Raji (cell line): ENCODE data around the gene CNOT9.
A peak's percentile ranks its signal among the peaks of the same experiment; 100 is the strongest.

Experiments used
- POLR2A ChIP-seq: IDR thresholded peaks from 2 replicates; pipeline ENCODE4 v1.6.1; 2011; ENCODE audit warnings: low read depth, low read length, control low read depth; ENCODE audit not compliant: insufficient read depth

The CNOT9 gene, protein sequence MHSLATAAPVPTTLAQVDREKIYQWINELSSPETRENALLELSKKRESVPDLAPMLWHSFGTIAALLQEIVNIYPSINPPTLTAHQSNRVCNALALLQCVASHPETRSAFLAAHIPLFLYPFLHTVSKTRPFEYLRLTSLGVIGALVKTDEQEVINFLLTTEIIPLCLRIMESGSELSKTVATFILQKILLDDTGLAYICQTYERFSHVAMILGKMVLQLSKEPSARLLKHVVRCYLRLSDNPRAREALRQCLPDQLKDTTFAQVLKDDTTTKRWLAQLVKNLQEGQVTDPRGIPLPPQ

GRCh38 chr2:218568190-218569037, at the start of gene CNOT9, which contains the start of gene USP37:
TSS of gene CNOT9 (plus strand) at chr2:218568839. CDS start at chr2:218568955, 116 bp downstream.
TSS of gene USP37 (minus strand) at chr2:218568351. CDS start at chr2:218558653, 9,698 bp downstream.
- peak; percentile 87 for TF ChIP-seq POLR2A

DNA sequence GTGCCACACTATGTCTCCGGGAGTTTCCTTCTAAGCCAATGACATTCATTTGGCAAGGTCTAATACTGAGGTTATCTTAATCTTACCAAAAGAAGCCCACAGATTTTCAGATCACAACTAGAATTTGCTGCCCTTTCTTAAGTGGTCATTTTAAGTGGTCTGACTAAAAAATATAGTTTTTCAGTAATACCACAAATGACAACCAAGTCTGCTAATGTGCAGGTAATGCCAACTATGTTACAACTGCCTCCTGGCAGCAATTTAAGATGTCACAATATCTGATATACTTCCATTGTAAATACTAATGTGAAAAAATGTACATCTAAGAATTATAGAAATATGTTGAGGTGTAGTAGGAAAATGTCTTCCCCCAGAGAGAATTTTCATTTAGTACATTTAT, 49.8 kb upstream of the CNOT9 start:
- no peak for TF ChIP-seq POLR2A

DNA sequence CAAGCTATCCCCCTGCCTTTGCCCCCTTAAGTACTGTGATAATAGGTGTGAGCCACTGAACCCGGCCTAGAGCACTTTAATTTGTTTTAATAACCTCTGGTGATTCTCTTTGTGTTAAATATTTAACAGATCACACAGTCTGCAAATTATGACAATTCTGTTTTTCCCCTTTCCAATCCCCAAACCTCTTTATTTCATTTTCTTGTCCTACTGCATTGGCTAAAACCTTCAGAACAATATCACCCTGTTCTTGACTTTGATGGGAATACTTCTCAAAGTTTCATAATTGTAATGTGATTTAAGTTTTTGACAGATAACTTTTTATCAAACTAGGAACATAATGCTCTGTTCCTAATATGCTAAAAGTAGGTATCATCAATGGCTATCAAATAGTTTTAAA, 45.0 kb upstream of the CNOT9 start:
- no peak for TF ChIP-seq POLR2A

DNA sequence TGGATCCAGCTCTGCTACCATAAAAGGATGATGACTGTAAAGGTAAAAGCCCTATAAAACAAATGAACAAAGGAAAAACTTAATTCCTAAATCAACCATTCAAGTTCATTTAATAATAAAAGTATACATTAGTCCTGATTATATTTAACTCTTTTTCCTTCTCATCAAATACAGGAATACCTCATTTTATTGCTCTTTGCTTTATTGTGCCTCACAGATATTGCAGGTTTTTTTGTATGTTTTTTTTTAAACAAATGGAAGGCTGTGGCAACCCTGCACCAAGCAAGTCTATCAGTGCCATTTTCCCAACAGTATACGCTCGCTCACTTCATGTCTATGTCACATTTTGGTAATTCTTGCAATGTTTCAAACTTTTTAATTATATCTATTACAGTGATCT, 38.6 kb upstream of the CNOT9 start:
- TF ChIP-seq POLR2A, result no peak

GRCh38 chr2:218536804-218537494, 31.7 kb upstream of the CNOT9 start:
- TF ChIP-seq POLR2A, result no peak

GRCh38 chr2:218540015-218540414, 28.6 kb upstream of the CNOT9 start:
- TF ChIP-seq POLR2A, result no peak

DNA sequence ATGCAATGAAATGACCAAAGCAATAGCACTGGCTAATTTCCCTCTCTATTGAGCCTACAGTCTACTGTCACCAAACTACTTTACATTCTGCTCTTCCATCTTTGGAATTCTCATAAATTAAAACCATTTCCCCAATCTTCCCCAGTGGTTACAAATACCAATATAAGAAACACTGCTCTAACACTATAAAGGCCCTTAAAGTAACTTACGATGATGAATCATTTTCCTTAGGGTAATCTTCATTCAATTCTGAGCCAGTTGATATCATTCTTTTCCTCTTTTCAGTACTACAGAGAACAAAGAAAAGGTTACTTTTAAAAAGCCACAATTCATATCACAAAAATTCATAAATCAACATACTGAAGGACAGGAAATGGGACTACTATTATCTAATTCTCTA, 22.6 kb upstream of the CNOT9 start:
- no peak for TF ChIP-seq POLR2A

DNA sequence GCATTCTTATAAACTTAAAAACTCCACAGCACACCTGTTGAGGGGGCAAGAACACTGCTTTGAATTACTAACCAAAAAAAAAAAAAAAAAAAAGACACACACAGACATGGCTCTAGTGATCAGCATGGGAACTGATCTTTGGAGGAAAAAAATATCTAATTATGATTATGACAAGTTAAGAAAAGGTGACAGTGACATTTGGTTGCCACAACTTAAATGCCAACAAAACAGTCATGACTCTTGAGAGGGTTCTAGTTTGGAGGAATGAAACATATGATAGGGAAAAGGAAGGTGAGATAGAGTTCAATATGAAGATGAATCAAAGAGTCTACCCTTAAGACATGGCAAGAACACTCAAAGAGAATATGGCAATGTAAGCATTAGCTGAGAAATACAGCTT, 21.1 kb upstream of the CNOT9 start:
- TF ChIP-seq POLR2A, result no peak

DNA sequence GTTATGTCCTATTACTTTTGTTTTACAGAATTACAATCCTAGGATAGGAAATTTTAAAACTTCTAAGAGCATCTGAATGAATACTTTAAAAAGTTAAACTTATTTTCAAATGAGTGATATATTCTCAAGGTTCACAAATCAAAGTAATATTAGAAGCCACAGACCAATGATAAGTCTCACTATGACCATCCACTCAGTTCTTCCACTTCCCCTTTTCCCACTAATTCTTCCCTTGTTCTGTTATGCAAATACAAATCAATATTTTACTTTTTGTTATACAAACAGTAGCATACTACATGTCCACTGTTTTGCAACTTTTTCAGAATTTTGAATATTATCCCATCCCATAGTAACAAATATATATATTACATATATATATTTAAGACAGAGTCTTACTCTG, 20.7 kb upstream of the CNOT9 start:
- no peak for TF ChIP-seq POLR2A

DNA sequence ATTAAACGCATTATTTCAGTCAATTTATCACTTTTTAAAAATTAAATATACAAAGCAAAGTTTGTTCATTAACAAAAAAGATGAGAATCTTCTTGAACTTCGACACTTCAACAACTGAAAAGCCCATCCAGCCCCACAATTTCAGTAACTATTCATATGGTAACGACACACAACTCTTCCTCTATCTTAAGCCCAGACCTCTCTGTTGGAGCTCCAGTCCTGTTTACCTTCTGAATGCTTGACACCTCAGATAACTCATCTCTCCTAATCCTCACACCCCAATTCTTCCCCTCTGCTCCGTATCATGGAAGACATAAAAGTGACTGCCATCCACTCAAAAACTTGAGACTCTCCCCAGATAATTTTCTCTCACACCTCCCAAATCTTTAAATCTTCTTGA, 13.1 kb upstream of the CNOT9 start:
- TF ChIP-seq POLR2A, result no peak

- no peak for TF ChIP-seq POLR2A
These were observed 10.7 kb upstream of the CNOT9 start for GRCh38 chr2:218557941-218558340.

DNA sequence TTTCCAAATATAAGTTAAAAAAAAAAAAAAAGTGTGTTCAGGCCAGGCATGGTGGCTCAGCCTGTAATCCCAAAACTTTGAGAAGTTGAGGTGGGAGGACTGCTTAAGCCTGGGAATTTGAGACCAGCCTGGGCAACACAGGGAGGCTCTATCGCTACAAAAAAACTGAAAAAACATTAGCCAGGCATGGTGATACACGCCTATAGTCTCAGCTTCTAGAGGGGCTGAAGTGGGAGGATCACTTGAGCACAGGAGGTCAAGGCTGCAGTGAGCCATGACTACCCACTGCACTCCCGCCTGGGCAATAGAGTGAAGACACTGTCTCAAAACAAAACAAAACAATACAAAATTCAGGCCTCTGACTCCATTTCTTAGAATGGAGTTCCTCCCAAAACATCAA, 9.7 kb upstream of the CNOT9 start:
- TF ChIP-seq POLR2A, result no peak

GRCh38 chr2:218564056-218564455, 4.6 kb upstream of the CNOT9 start:
- TF ChIP-seq POLR2A, result no peak

GRCh38 chr2:218566296-218566695, 2.3 kb upstream of the CNOT9 start:
- TF ChIP-seq POLR2A, result no peak

DNA sequence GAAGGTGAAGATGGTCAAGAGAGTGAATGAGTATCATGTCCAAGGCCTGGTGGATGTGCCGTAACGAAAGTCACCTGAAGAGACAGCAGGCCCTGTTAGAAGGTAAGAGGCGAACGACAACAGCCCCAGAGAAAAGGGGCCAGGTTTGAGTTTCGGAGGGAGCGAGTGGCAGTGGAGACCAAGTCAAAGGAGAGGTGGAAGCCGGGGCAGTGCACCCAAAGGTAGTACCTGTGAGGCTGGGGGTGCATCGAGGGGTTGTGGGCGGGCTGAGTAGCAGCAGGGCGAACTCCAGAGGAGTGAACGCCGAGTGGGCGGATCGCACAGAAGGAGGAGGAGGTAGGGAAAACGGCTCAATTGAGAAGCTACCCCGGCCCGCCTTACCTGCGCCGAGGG, 846 bp upstream of the CNOT9 start:
- no peak for TF ChIP-seq POLR2A

DNA sequence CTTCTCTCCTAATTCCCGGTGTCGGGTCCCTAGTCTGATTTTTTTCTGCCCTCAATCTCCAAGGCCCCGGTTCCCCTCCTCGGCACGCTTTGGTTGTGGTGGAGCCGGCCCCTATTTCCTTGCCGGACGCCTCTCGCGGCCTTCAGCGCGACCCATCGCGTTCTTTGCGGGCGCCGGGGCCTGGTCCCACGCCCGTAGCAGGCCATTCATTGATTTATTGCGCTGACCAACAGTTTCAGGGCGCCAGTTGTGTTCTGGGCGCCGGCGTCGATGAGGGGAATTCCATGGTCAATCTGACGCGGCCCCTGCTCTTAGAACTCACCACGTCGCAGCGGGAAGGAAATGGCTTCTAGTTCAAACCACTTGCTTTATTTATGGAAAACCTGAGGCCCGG, 396 bp downstream of the CNOT9 start:
- no peak for TF ChIP-seq POLR2A
